ENCODE measurements around the gene CACNB2.

- TF ChIP-seq CTCF (IDR thresholded peaks at IDR 0.05; ENCODE audit: low read depth, low read length) (no peak), EZH2phosphoT487 (IDR thresholded peaks at IDR 0.05; ENCODE audit: low read depth) (no peak)
Observed at GRCh38 chr10:18290651-18291313, 150.6 kb downstream of the CACNB2 start.
